ENCODE results near the gene HEPACAM. TPM values are rescaled to one million over a fixed set of nuclear protein-coding genes. Genes with fewer than 3 reads are reported as not detected.

Gene HEPACAM
- total RNA-seq, 2 experiments from 2014 or later = not detected

DNA sequence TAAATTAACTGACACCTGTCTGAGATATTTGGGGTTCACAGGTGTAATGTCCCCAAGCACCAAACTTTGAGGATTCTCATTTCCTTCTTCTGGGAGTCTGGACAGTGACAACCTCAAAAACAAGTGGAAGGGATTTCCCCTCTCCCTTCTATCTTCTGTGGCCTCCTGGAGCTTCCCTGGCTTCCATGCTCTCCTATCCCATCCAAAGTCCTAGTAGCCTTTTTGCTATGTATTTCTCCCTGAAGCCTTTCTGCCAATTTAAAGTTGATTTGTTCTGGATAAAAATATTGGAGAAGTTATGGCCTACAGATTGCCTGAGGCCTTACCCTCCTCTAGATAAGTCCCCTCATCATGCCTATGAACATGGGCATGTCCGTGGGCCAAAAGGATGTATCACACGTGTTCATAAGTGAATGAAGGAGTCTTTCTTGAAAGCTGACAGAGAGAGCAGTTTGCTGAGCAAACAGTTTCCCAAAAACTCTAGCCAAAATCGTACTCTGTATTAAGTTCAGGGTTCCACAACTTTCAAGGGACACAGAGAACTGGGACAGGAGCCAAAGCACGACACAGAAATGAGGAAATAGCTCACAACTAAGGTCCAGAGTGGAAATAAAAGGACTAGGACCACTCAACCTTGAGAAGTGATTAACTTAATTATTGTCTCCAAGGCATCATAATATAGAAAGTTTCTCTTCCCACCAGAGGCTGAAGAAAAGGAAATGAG is 6.7 kb downstream of the HEPACAM start:
- no peak for DNase-seq
- Mint-ChIP-seq H3K36me3 (no peaks in the 10 kb centered on the region), H3K27me3 (no peaks in the 10 kb centered on the region), H3K9me3 (no peaks in the 10 kb centered on the region), H3K4me3 (no peak overlapping the region), H3K27ac (no peak overlapping the region), H3K4me1 (peaks cover 7% of the 10 kb centered on the region)

DNA sequence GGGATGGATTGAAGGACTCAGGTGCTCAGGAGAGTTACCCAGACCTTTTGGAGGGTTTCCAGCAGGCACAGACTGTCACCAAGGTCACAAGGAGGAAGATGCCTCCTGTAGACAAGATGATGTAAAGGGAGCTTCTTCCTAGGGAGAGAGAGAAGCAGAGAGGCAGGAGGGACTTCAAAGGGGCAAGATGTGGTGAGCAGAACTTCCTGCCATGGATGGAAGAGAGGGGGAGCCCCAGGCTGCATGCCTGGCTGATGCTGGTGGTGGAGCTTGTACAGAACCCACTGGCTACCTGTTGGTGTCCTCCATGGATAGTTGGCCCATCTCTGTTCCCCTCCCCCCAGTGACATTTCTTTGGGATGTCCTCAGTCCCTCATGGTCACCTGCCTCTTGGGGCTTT is 12.6 kb downstream of the HEPACAM start:
- no peaks in the 10 kb centered on the region for H3K9me3 Mint-ChIP-seq
- no peak overlapping the region for H3K27ac Mint-ChIP-seq
- no peaks in the 10 kb centered on the region for H3K27me3 Mint-ChIP-seq
- no peaks in the 10 kb centered on the region for H3K36me3 Mint-ChIP-seq
- DNase-seq = peak; percentile 11
- no peak overlapping the region for H3K4me3 Mint-ChIP-seq
- peaks cover 11% of the 10 kb centered on the region for H3K4me1 Mint-ChIP-seq

DNA sequence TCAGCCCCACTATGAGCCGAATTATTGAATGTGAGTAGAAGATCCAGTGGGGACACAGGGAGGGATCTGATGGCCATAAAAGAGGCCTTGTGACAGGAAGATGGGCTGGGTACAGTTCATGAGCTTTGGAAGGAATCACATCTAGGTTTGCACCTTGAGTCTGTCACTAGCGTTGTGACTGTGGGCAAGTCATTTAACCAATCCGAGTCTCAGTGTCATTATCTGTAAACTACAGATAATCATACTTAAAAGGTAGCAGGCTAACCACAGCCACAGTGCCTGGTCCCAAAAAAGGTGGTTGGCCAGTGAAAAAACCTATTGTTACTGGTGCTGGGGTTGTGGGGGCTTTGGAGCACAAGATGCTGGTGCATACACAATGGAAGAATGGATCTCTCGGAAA is 13.0 kb downstream of the HEPACAM start:
- Mint-ChIP-seq H3K27me3 (no peaks in the 10 kb centered on the region), H3K27ac (no peak overlapping the region), H3K4me1 (peaks cover 11% of the 10 kb centered on the region), H3K4me3 (no peak overlapping the region), H3K36me3 (no peaks in the 10 kb centered on the region), H3K9me3 (no peaks in the 10 kb centered on the region)
- DNase-seq = no peak

DNA sequence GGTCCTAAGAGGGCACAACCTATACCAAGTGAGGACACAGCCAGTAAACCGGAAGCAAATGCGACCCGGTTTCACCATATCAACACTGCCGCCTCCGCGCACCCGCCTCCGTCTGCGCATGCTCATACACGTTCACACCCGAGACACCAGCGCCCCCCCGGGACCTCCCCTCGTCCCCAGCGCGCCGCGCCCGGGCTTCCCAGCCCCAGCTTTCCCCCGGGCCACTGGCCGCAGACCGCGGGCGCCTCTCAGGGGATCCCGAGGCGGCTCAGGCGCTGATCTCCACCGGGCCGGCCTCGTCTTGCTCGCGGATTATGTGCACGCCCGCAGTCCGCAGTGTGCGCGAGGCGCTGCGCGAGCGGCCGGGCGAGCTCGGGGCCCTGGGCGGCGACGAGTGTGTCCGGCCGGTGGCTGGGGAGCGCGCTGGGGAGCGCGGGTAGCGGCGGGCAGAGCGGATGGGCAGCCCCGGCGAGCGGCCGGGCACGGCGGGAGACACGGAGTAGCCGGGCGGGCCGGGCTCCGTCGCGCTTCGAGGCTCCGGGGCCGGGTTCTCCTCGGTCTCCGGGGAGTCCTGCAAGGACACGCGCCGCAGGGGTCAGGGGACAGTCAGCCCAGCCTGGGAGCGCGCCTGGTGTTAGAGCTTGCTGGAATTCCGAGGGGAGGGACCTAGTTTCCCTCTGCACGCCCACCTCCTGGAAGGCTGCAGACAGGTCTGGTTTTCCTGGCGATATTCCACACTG is 14.8 kb downstream of the HEPACAM start:
- H3K9me3 Mint-ChIP-seq = no peaks in the 10 kb centered on the region
- peak; percentile 88 for DNase-seq
- H3K4me3 Mint-ChIP-seq = peak overlapping the region; percentile 9
- no peaks in the 10 kb centered on the region for H3K36me3 Mint-ChIP-seq
- no peaks in the 10 kb centered on the region for H3K27me3 Mint-ChIP-seq
- peak overlapping the region; percentile 56 for H3K27ac Mint-ChIP-seq
- peaks cover 11% of the 10 kb centered on the region for H3K4me1 Mint-ChIP-seq

DNA sequence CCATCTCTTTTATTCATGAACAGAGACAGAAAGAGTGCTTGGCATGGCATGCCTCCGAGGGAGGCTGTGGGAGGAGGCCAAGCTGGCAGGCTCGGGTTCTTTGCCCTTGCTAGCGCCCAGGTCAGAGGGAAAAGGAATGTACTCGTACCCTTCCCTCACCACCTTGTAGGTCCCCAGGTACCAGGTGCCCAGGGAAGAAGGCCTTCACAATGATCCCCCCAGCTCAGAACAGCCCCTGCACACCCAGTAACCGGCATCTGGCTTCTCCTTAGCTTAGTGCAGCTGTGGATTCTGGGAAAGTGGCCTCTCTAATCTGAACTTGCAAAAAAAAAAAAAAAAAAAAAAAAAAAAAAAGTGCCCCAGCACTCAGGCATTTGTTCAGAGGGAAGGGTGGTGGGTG is 15.5 kb downstream of the HEPACAM start:
- no peaks in the 10 kb centered on the region for H3K27me3 Mint-ChIP-seq
- no peaks in the 10 kb centered on the region for H3K36me3 Mint-ChIP-seq
- DNase-seq = no peak
- no peaks in the 10 kb centered on the region for H3K9me3 Mint-ChIP-seq
- no peak overlapping the region for H3K4me3 Mint-ChIP-seq
- H3K27ac Mint-ChIP-seq = peak overlapping the region; percentile 56
- H3K4me1 Mint-ChIP-seq = peaks cover 14% of the 10 kb centered on the region

DNA sequence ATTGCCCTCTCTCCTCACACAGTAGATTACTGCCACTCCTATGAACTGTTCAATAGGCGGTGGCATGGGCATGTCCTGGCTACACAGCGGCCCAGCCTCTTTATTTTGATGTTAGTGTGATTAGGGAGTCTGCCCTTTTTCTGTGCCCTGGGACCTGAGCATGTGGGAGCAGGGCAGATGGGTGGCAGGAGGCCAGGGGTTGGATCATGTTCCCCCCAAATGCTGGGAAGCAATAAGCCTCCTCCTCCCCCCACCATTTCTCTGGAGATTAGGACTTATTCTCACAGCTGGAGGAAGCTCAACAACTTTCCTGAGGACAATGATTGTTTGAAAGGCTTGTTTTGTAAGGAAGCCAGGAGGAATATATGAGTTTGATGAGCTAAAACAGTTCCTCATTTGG is 15.9 kb downstream of the HEPACAM start:
- DNase-seq = no peak
- H3K4me1 Mint-ChIP-seq = peaks cover 14% of the 10 kb centered on the region
- H3K4me3 Mint-ChIP-seq = no peak overlapping the region
- no peaks in the 10 kb centered on the region for H3K36me3 Mint-ChIP-seq
- H3K27me3 Mint-ChIP-seq = no peaks in the 10 kb centered on the region
- H3K9me3 Mint-ChIP-seq = no peaks in the 10 kb centered on the region
- H3K27ac Mint-ChIP-seq = no peak overlapping the region

DNA sequence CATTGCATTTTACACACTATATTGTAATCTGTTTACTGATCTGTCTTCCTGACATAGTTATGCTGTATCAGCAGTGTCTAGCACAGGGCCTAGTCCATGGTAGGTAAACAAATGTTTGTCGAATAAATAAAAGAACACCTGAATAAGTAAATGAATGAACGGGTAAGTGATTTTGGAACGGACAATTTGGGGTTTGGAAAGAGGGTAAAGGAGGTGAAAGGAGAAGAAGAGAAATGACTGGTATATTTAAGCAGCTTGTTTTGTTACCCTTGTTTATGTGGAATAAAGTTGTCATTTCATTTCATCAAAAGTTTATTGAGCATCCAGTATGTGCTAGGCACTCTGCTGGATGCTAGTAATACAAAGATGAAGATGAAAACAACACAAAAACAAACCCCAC is 16.9 kb downstream of the HEPACAM start, which contains the start of gene HEPN1:
TSS of gene HEPN1 (plus strand) at position 301 of the 400 bp plus-strand sequence.
- Mint-ChIP-seq H3K27ac (no peak within 1 kb of the TSS), H3K4me1 (peaks cover 14% of the 10 kb centered on the region), H3K9me3 (no peaks in the 10 kb centered on the region), H3K36me3 (no peaks in the 10 kb centered on the region), H3K27me3 (no peaks in the 10 kb centered on the region), H3K4me3 (no peak within 1 kb of the TSS)
- no peak for DNase-seq

DNA sequence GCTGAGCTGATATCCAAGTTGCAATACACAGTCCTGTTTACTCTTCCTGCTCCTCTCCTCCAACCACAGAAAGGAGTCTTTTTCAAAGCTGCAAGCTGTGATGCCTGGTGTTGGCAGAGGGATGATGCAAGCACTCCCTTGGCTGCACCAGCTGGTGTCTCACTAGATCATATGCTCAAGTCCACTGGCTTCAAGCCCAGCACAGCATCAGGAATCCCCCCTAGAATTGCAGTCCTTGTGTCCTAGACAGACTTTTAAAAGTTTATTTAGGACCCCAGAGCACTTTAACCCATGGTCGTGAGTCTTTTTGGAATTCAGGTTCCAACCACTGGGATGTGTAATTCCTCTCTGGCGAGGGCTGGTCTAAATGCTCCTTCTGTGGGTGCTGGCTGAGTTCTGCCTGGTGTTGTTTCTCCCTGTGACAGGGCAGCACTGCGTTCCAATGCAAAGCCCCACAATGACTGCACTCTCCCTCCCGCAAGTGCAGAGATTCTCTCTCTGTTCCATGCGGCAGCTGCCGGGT is 18.7 kb downstream of the HEPACAM start:
- H3K4me3 Mint-ChIP-seq = no peak overlapping the region
- no peaks in the 10 kb centered on the region for H3K36me3 Mint-ChIP-seq
- no peak overlapping the region for H3K27ac Mint-ChIP-seq
- no peak for DNase-seq
- H3K4me1 Mint-ChIP-seq = peaks cover 3% of the 10 kb centered on the region
- H3K9me3 Mint-ChIP-seq = peaks cover 5% of the 10 kb centered on the region
- no peaks in the 10 kb centered on the region for H3K27me3 Mint-ChIP-seq

DNA sequence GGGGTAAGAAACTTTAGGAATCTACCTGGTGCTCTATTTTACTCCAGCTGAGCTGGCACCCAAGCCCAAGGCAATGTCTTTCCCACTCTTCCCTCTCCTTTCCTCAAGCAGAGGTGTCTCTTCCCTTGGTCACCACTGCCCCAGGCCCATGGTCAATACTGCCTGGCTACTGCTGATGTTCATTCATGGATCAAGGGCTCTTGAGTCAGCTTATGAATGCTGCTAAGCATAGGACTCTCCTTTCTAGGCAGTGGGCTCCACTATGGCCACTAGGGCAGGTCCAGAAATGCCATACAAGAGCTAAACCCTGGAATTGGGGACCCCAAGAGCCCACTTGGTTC is 19.5 kb downstream of the HEPACAM start:
- no peak for DNase-seq
- H3K36me3 Mint-ChIP-seq = peaks cover 6% of the 10 kb centered on the region
- no peak overlapping the region for H3K4me3 Mint-ChIP-seq
- H3K27ac Mint-ChIP-seq = no peak overlapping the region
- H3K27me3 Mint-ChIP-seq = no peaks in the 10 kb centered on the region
- peaks cover 11% of the 10 kb centered on the region for H3K9me3 Mint-ChIP-seq
- peaks cover 3% of the 10 kb centered on the region for H3K4me1 Mint-ChIP-seq

DNA sequence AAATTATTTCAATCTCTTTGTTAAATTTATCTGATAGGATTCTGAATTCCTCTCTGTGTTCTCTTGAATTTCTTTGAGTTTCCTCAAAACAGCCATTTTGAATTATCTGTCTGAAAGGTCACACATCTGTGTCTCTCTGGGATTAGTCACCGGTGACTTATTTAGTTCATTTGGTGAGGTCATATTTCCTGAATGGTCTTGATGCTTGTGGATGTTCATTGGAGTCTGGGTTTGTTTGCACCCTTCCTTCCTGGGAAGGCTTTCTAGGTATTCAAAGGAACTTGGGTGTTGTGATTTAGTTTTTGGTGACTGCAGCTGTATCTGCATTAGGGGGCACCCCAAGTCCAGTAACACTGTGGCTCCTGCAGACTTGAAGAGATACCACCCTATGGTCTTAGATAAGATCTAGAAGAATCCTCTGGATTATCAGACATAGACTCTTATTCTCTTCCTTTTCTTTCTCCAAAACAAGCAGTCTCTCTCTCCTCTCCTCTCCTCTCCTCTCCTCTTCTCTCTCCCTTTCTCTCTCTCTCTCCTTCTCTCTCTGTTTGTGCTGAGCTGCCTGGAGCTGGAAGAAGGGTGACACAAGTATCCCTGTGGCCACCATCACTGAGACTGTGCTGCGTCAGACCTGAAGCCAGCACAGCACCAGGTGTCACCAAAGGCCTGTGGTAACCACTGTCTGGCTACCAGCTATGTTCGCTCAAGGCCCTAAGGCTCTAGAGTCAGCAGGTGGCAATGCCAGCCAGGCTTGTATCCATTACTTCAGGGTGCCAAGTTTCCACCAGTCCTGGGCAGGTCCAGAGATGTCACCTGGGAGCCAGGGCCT is 20.1 kb downstream of the HEPACAM start:
- H3K4me3 Mint-ChIP-seq = no peak overlapping the region

DNA sequence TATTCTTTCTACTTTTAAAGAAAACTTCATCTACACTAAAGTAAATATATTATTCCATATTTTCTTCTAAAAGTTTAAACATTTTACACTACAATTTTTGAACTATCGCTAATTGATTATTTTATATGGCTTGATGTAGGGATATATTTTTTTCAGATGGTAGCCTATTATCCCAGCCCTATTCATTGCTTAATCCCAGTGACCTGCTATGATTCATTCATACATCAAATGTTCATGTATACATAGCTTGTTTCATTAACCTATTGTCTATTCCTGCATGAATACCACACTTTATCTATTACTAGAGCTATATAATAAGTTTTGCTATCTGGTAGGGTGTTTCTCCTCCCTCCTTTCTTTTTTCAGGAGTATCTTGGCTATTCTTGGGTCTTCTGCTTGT is 33.2 kb downstream of the HEPACAM start:
- no peak overlapping the region for H3K4me3 Mint-ChIP-seq

More for the DNA sequence above, 20.1 kb downstream of the HEPACAM start:
- no peak for DNase-seq
- H3K9me3 Mint-ChIP-seq = peaks cover 11% of the 10 kb centered on the region
- no peaks in the 10 kb centered on the region for H3K27me3 Mint-ChIP-seq
- H3K36me3 Mint-ChIP-seq = peaks cover 6% of the 10 kb centered on the region
- H3K4me1 Mint-ChIP-seq = peaks cover 3% of the 10 kb centered on the region
- H3K27ac Mint-ChIP-seq = no peak overlapping the region

DNA sequence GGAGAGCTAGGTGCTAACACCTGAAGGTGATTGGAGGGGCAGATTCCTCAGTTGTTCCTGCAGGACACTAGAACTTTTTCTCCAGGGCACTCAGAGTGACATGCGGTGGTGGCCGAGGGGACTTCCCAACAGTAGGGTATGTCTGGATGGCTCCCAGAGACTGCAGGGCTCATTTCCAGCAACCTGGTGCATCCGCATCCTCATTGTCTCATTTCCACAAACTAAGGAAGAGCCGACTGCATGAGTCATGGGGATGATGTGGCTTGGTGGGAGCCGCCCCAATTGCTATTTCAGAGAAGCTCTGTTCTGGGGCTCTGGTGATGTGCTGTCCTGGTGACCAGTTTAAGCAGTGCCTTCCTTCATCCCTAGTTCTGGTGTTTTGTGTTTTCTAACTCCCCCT is 35.4 kb downstream of the HEPACAM start:
- H3K4me3 Mint-ChIP-seq = no peak overlapping the region
- peaks cover 18% of the 10 kb centered on the region for H3K27me3 Mint-ChIP-seq
- no peaks in the 10 kb centered on the region for H3K9me3 Mint-ChIP-seq
- no peaks in the 10 kb centered on the region for H3K36me3 Mint-ChIP-seq
- DNase-seq = no peak
- no peak overlapping the region for H3K27ac Mint-ChIP-seq
- no peaks in the 10 kb centered on the region for H3K4me1 Mint-ChIP-seq

More for the DNA sequence above, 33.2 kb downstream of the HEPACAM start:
- Mint-ChIP-seq H3K9me3 (no peaks in the 10 kb centered on the region), H3K4me1 (no peaks in the 10 kb centered on the region), H3K27ac (no peak overlapping the region), H3K27me3 (peaks cover 18% of the 10 kb centered on the region), H3K36me3 (no peaks in the 10 kb centered on the region)
- DNase-seq = no peak

DNA sequence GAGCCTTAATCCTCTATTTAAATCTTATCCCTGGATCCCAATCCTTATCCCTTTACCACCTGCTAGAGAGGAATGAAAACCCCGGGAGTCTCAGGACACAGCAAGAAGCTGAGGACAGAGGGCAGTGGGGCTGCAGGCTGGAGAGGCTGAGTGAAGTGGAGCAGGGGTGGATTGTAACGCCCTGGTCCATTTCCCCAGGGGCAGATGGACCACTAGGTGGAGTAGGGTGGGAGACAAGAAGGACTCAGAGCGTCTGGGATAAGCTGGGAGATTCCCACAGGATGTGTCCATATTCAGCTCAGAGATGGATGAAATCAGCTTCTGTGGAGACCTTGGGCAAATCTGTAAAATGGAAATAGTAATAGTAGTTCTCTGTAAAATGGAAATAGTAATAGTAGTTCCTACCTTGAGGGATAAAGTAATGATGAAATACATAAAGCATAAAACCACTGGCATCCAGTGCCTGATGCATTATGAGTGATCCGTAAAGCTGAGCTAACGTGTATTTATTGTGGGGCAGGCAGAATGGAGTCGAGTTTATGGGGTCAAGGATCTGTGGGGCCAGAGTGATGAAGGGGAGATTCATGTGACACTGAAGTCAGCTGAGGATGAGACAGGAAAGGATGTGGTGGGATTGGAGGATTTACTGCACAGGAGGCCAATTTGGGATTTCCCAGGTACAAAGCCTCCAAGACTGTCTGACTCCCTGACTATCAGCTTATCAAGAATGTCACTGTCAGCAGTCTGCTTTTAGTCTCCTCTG is 36.3 kb downstream of the HEPACAM start:
- DNase-seq = no peak
- Mint-ChIP-seq H3K9me3 (no peaks in the 10 kb centered on the region), H3K4me3 (no peak overlapping the region), H3K36me3 (no peaks in the 10 kb centered on the region), H3K27me3 (peaks cover 15% of the 10 kb centered on the region), H3K4me1 (no peaks in the 10 kb centered on the region), H3K27ac (no peak overlapping the region)

DNA sequence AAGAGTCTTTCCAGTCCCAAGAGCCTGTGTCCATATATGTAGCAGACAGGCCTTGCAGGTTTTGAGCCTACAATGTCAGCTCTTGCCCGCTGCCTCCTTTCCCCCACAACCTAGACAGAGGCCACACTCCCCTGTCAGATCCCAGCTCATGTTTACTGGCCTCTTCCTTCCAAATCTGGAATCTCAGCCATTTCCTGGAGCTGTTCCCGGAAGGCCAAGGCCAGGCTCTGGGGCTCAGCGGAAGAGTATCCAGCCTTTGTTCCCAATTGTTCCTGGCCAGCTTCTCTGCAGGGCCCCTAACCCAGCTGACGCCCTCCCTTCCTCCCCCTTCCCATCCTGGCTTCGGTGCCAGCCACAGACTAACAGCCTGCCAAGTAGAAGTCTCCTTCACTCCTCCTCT is 37.1 kb downstream of the HEPACAM start:
- H3K4me3 Mint-ChIP-seq = no peak overlapping the region
- H3K27ac Mint-ChIP-seq = no peak overlapping the region
- peaks cover 13% of the 10 kb centered on the region for H3K27me3 Mint-ChIP-seq
- no peaks in the 10 kb centered on the region for H3K36me3 Mint-ChIP-seq
- no peaks in the 10 kb centered on the region for H3K4me1 Mint-ChIP-seq
- H3K9me3 Mint-ChIP-seq = no peaks in the 10 kb centered on the region
- no peak for DNase-seq

Data from activated naive CD8-positive, alpha-beta T cell treated with anti-CD3 and anti-CD28 coated beads for 36 hours (primary cell).